GM06990 (cell line): ENCODE results near the gene SLC7A11.

Source experiments
- DNase-seq: peaks from one replicate; pipeline ENCODE4 v3.0.0-alpha.2; 2011; ENCODE audit not compliant: insufficient read length; ENCODE audit errors: extremely low read depth
- H3K27me3 ChIP-seq: replicated peaks from 2 replicates; pipeline ENCODE4 v1.6.0; 2011; ENCODE audit warnings: low read length; ENCODE audit not compliant: control insufficient read depth, insufficient read depth
- H3K36me3 ChIP-seq: 2 replicates; pipeline ENCODE4 v1.5.1; 2011; ENCODE audit warnings: low read length; ENCODE audit not compliant: control insufficient read depth, insufficient read depth
- H3K4me3 ChIP-seq: replicated peaks from 2 replicates; pipeline ENCODE4 v1.5.1; 2011; ENCODE audit warnings: low read depth, mild to moderate bottlenecking, control low read depth, low read length
- TF ChIP-seq, protein P1 (sequence below): IDR thresholded peaks from 2 replicates; pipeline ENCODE4 v1.5.1; 2011; ENCODE audit warnings: low read length, control low read depth, mild to moderate bottlenecking, inconsistent platforms; ENCODE audit not compliant: insufficient read depth, poor library complexity, severe bottlenecking

The SLC7A11 gene

GRCh38 chr4:138263247-138263816 is 21.2 kb upstream of the SLC7A11 start:
- Histone ChIP-seq H3K27me3 (no peaks in the 10 kb centered on the region), H3K4me3 (no peak overlapping the region), H3K36me3 (no peaks in the 10 kb centered on the region)
- TF ChIP-seq, protein P1, sequence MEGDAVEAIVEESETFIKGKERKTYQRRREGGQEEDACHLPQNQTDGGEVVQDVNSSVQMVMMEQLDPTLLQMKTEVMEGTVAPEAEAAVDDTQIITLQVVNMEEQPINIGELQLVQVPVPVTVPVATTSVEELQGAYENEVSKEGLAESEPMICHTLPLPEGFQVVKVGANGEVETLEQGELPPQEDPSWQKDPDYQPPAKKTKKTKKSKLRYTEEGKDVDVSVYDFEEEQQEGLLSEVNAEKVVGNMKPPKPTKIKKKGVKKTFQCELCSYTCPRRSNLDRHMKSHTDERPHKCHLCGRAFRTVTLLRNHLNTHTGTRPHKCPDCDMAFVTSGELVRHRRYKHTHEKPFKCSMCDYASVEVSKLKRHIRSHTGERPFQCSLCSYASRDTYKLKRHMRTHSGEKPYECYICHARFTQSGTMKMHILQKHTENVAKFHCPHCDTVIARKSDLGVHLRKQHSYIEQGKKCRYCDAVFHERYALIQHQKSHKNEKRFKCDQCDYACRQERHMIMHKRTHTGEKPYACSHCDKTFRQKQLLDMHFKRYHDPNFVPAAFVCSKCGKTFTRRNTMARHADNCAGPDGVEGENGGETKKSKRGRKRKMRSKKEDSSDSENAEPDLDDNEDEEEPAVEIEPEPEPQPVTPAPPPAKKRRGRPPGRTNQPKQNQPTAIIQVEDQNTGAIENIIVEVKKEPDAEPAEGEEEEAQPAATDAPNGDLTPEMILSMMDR, result no peak
- no peak for DNase-seq

DNA sequence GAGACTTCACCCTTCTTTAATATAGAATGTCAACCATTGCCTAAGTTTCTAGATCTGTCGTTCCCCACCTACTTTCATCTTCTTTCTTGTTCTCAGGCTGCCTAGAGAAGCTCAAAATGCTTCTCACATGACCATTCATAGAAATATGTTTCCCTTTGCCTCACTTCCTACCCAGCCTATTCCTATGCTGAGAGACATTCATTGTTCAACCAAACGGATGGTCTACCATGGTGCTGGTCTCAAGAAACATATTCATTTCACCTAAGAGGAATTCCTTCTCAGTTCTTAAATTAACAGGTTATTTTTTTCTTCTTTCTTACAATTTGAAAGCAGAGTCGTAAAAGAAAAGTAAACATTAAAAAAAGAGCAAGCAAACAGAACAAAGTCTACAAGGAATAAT is 20.3 kb upstream of the SLC7A11 start:
- TF ChIP-seq, protein P1, result no peak
- H3K4me3 ChIP-seq, result no peak overlapping the region
- no peaks in the 10 kb centered on the region for H3K27me3 ChIP-seq
- H3K36me3 ChIP-seq, result no peaks in the 10 kb centered on the region
- no peak for DNase-seq

- TF ChIP-seq, protein P1, result no peak
- DNase-seq, result no peak
Observed at GRCh38 chr4:138262030-138262429, 19.9 kb upstream of the SLC7A11 start.

GRCh38 chr4:138259824-138260223 is 17.7 kb upstream of the SLC7A11 start:
- Histone ChIP-seq H3K27me3 (no peaks in the 10 kb centered on the region), H3K4me3 (no peak overlapping the region), H3K36me3 (no peaks in the 10 kb centered on the region)
- TF ChIP-seq, protein P1, result no peak
- DNase-seq, result no peak

More at GRCh38 chr4:138262030-138262429, 19.9 kb upstream of the SLC7A11 start:
- Histone ChIP-seq H3K36me3 (no peaks in the 10 kb centered on the region), H3K27me3 (no peaks in the 10 kb centered on the region), H3K4me3 (no peak overlapping the region)

DNA sequence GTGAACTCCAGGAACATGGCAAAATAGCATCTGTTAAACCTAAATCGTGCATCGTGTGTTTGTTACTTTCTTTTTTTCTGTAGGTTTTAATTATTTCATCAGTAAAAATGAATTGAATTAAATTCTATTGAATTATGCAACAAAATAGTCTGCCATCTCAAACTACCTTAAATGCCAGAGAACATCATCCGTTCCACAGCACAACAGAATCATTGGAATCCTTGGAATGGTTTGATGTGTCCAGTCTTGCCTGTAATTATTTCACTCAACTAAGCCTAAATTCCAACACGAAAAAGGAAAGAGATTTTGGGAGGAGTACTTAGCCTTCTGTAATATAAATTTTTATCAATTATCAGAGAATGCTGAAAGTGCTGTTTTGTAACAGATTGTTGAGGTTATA is 17.1 kb upstream of the SLC7A11 start:
- H3K4me3 ChIP-seq, result no peak overlapping the region
- TF ChIP-seq, protein P1, result no peak
- DNase-seq, result no peak
- H3K36me3 ChIP-seq, result no peaks in the 10 kb centered on the region
- no peaks in the 10 kb centered on the region for H3K27me3 ChIP-seq

DNA sequence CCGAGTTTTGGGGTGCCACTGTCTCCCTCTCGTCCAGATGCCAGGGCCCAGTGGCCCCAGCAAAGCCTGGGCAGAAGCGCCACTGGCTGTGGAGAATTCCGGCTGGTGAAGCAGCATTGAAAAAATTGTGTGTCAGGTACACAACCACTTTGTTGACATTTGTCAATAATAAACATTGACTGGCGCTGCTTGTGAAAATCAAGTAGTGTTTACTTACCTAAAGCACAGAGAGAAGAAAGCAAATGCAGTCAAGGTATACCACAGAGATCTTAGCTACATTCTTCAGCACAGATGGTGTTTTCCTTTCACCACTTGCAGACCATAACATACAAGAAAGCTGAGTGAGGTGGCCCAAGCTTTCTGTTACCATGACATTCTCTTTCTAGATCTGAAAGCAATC is 14.5 kb upstream of the SLC7A11 start:
- Histone ChIP-seq H3K4me3 (no peak overlapping the region), H3K27me3 (no peaks in the 10 kb centered on the region), H3K36me3 (no peaks in the 10 kb centered on the region)
- no peak for DNase-seq
- TF ChIP-seq, protein P1, result no peak
